ENCODE measurements around the gene PICK1.

GRCh38 chr22:38062791-38063190 lies 5.6 kb downstream of the PICK1 start:
- TF ChIP-seq, protein P1, sequence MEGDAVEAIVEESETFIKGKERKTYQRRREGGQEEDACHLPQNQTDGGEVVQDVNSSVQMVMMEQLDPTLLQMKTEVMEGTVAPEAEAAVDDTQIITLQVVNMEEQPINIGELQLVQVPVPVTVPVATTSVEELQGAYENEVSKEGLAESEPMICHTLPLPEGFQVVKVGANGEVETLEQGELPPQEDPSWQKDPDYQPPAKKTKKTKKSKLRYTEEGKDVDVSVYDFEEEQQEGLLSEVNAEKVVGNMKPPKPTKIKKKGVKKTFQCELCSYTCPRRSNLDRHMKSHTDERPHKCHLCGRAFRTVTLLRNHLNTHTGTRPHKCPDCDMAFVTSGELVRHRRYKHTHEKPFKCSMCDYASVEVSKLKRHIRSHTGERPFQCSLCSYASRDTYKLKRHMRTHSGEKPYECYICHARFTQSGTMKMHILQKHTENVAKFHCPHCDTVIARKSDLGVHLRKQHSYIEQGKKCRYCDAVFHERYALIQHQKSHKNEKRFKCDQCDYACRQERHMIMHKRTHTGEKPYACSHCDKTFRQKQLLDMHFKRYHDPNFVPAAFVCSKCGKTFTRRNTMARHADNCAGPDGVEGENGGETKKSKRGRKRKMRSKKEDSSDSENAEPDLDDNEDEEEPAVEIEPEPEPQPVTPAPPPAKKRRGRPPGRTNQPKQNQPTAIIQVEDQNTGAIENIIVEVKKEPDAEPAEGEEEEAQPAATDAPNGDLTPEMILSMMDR (IDR thresholded peaks at IDR 0.05) = no peak
- TF ChIP-seq SIN3A (IDR thresholded peaks at IDR 0.05; ENCODE audit: borderline replicate concordance, insufficient read depth, low read depth, low read length) = no peak
